Trophoblast cell (in vitro differentiated cells and primary cell): ENCODE results near the gene CPNE8.

Experiments
- DNase-seq, 2 donors: peaks; one replicate each; pipeline ENCODE4 v3.0.0-alpha.2; 2016
- H2AFZ ChIP-seq: 2 replicates; pipeline ENCODE4 v1.6.1; 2013; ENCODE audit warnings: low read length, moderate library complexity, mild to moderate bottlenecking; ENCODE audit not compliant: insufficient read depth, poor library complexity
- H2AK5ac ChIP-seq: 2 replicates; pipeline ENCODE4 v1.6.1; 2013; ENCODE audit warnings: mild to moderate bottlenecking, low read length
- H2BK120ac ChIP-seq: 2 replicates; pipeline ENCODE4 v1.6.1; 2013; ENCODE audit warnings: low read length, mild to moderate bottlenecking, moderate library complexity; ENCODE audit not compliant: insufficient read depth, poor library complexity
- H2BK12ac ChIP-seq: 2 replicates; pipeline ENCODE4 v1.6.1; 2013; ENCODE audit warnings: mild to moderate bottlenecking, low read length, moderate library complexity
- H2BK5ac ChIP-seq: 2 replicates; pipeline ENCODE4 v1.6.1; 2013; ENCODE audit warnings: low read length, low read depth, moderate library complexity, mild to moderate bottlenecking; ENCODE audit not compliant: poor library complexity
- H3K14ac ChIP-seq: 2 replicates; pipeline ENCODE4 v1.6.1; 2013; ENCODE audit warnings: mild to moderate bottlenecking, low read length
- H3K18ac ChIP-seq: 2 replicates; pipeline ENCODE4 v1.6.1; 2013; ENCODE audit warnings: mild to moderate bottlenecking, low read length
- H3K23ac ChIP-seq: 2 replicates; pipeline ENCODE4 v1.6.1; 2013; ENCODE audit warnings: low read length
- H3K27ac ChIP-seq: 2 replicates; pipeline ENCODE4 v1.5.1; 2013; ENCODE audit warnings: low read depth, mild to moderate bottlenecking, inconsistent platforms, low read length, moderate library complexity
- H3K27me3 ChIP-seq: 2 replicates; pipeline ENCODE4 v1.6.1; 2013; ENCODE audit warnings: inconsistent platforms, mild to moderate bottlenecking, low read length, moderate library complexity; ENCODE audit not compliant: insufficient read depth
- H3K36me3 ChIP-seq, 2 experiments: 1 replicate in 1 of 2; 2 replicates in 1 of 2; pipeline ENCODE4 v1.6.1; 2013; ENCODE audit warnings: low read length in 2 of 2, mild to moderate bottlenecking in 2 of 2, moderate library complexity in 1 of 2; ENCODE audit not compliant: insufficient read depth in 2 of 2, control insufficient read depth in 1 of 2
- H3K4ac ChIP-seq: 2 replicates; pipeline ENCODE4 v1.6.1; 2013; ENCODE audit warnings: low read depth, mild to moderate bottlenecking, low read length, moderate library complexity
- H3K4me1 ChIP-seq, 2 experiments: 1 replicate in 1 of 2; 2 replicates in 1 of 2; pipeline ENCODE4 v1.6.1; 2013; ENCODE audit warnings: low read length in 2 of 2, mild to moderate bottlenecking in 2 of 2, moderate library complexity in 1 of 2; ENCODE audit not compliant: insufficient read depth in 2 of 2, control insufficient read depth in 1 of 2
- H3K4me2 ChIP-seq: 2 replicates; pipeline ENCODE4 v1.6.1; 2013; ENCODE audit warnings: inconsistent platforms, mild to moderate bottlenecking, low read length, moderate library complexity
- H3K4me3 ChIP-seq: 2 replicates; pipeline ENCODE4 v1.5.1; 2013; ENCODE audit warnings: mild to moderate bottlenecking, low read depth, low read length, inconsistent platforms
- H3K79me1 ChIP-seq: one replicate; pipeline ENCODE4 v1.6.1; 2013; ENCODE audit warnings: low read length
- H3K79me2 ChIP-seq: 2 replicates; pipeline ENCODE4 v1.6.1; 2013; ENCODE audit warnings: low read length, mild to moderate bottlenecking; ENCODE audit not compliant: control insufficient read depth, insufficient read depth, poor library complexity
- H3K9ac ChIP-seq: 2 replicates; pipeline ENCODE4 v1.6.1; 2013; ENCODE audit warnings: mild to moderate bottlenecking, low read length
- H3K9me3 ChIP-seq: 2 replicates; pipeline ENCODE4 v1.6.1; 2013; ENCODE audit warnings: low read depth, mild to moderate bottlenecking, control low read depth, inconsistent platforms, low read length; ENCODE audit not compliant: insufficient read depth
- H4K12ac ChIP-seq: 2 replicates; pipeline ENCODE4 v1.6.1; 2013; ENCODE audit warnings: low read depth, mild to moderate bottlenecking, low read length, moderate library complexity
- H4K8ac ChIP-seq: 2 replicates; pipeline ENCODE4 v1.6.1; 2013; ENCODE audit warnings: low read depth, mild to moderate bottlenecking, low read length, moderate library complexity
- H4K91ac ChIP-seq: one replicate; pipeline ENCODE4 v1.6.1; 2013; ENCODE audit warnings: low read depth, mild to moderate bottlenecking, low read length, moderate library complexity
- WGBS: extraction: QIAGEN DNeasy Blood & Tissue Kit; methylation state at CpG from one replicate; pipeline ENCODE4 v1.1.7; 2013; ENCODE audit warnings: missing lambda C conversion rate; ENCODE audit not compliant: insufficient read length, insufficient coverage; ENCODE audit errors: extremely low coverage; 5-methylcytosine and 5-hydroxymethylcytosine counted together

Gene CPNE8

GRCh38 chr12:38926501-38926900, 21.1 kb upstream of the CPNE8 start:
- Histone ChIP-seq H3K27me3 (no peaks in the 10 kb centered on the region), H3K23ac (no peak overlapping the region), H3K79me2 (no peaks in the 10 kb centered on the region), H2AFZ (no peak overlapping the region), H2BK120ac (no peak overlapping the region), H3K79me1 (no peaks in the 10 kb centered on the region), H2AK5ac (no peak overlapping the region), H2BK5ac (no peak overlapping the region), H3K4me1 (no peaks in the 10 kb centered on the region), H4K8ac (no peak overlapping the region), H3K9ac (no peak overlapping the region), H3K18ac (no peak overlapping the region), H3K4me2 (no peak overlapping the region), H3K36me3 (no peaks in the 10 kb centered on the region), H4K91ac (no peak overlapping the region), H3K27ac (no peak overlapping the region), H4K12ac (no peak overlapping the region), H3K14ac (no peak overlapping the region), H3K4me3 (no peak overlapping the region), H3K9me3 (no peaks in the 10 kb centered on the region), H2BK12ac (no peak overlapping the region), H3K4ac (no peak overlapping the region)
- DNase-seq: no peak
- WGBS: no CpG with 5 or more reads among the region's 1 CpG

GRCh38 chr12:38921025-38921677, 15.8 kb upstream of the CPNE8 start:
- H3K27me3 ChIP-seq: no peaks in the 10 kb centered on the region
- H4K8ac ChIP-seq: no peak overlapping the region
- H3K9ac ChIP-seq: no peak overlapping the region
- no peak overlapping the region for H3K23ac ChIP-seq
- no peak overlapping the region for H3K14ac ChIP-seq
- H3K4me1 ChIP-seq: no peaks in the 10 kb centered on the region
- no peak overlapping the region for H3K18ac ChIP-seq
- H3K36me3 ChIP-seq: no peaks in the 10 kb centered on the region
- H2BK5ac ChIP-seq: no peak overlapping the region
- no peak overlapping the region for H2BK12ac ChIP-seq
- H3K79me2 ChIP-seq: no peaks in the 10 kb centered on the region
- H2BK120ac ChIP-seq: no peak overlapping the region
- no CpG with 5 or more reads among the region's 2 CpGs for WGBS
- no peak overlapping the region for H4K91ac ChIP-seq
- H2AFZ ChIP-seq: no peak overlapping the region
- DNase-seq: peak; percentile 80 to 94
- no peak overlapping the region for H3K4me2 ChIP-seq
- H3K79me1 ChIP-seq: no peaks in the 10 kb centered on the region
- H2AK5ac ChIP-seq: no peak overlapping the region
- H3K9me3 ChIP-seq: no peaks in the 10 kb centered on the region
- H3K4me3 ChIP-seq: no peak overlapping the region
- no peak overlapping the region for H3K27ac ChIP-seq
- H3K4ac ChIP-seq: no peak overlapping the region
- no peak overlapping the region for H4K12ac ChIP-seq

- Histone ChIP-seq H3K36me3 (no peaks in the 10 kb centered on the region), H4K8ac (no peak overlapping the region), H3K4me2 (no peak overlapping the region), H3K4me1 (no peaks in the 10 kb centered on the region), H3K9me3 (no peaks in the 10 kb centered on the region), H2BK120ac (no peak overlapping the region), H3K27ac (no peak overlapping the region), H4K91ac (no peak overlapping the region), H3K23ac (no peak overlapping the region), H3K4ac (no peak overlapping the region), H3K14ac (no peak overlapping the region), H3K79me1 (no peaks in the 10 kb centered on the region), H2BK12ac (no peak overlapping the region), H3K18ac (no peak overlapping the region), H2AFZ (no peak overlapping the region), H3K9ac (no peak overlapping the region), H3K4me3 (no peak overlapping the region), H3K79me2 (no peaks in the 10 kb centered on the region), H3K27me3 (no peaks in the 10 kb centered on the region), H2AK5ac (no peak overlapping the region), H2BK5ac (no peak overlapping the region), H4K12ac (no peak overlapping the region)
- DNase-seq: no peak
- no CpG with 5 or more reads among the region's 5 CpGs for WGBS
These were observed 13.8 kb upstream of the CPNE8 start for GRCh38 chr12:38919191-38919590.

DNA sequence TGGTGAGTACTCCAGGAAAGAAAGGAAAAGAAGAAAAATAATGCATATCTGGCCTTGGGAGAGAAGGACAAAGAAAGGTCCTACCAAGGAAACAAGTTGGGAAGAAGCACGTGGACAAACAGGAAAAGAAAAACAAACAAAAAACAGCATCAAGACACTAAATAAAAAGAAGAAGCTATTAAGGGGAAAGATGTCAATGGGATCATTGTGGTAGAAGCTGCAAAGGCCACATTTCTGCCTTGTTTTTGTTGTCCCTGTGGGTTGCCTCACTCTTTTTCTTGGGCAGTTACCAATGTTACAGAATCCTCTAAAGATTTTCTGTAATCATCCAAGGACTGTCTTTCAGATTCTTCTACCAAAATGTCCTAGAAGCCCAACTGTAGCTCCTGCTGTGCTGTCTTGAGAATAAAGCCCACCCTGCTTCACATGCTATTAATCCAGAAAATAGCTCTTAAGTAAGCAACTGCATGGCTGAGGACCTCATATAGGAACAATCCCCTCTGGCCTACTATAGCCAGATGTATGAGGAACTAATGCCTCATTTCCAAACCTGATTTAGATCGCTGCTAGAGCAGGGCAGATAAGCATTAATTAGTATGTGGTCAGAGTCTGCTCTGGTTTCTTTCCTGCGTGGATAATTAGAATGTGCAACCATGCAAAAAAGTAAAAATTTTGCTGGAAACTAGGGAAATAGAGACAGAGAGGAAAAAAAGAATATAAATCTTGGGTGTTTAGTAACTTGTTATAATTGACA, 10.2 kb upstream of the CPNE8 start:
- H3K18ac ChIP-seq: no peak overlapping the region
- H3K79me2 ChIP-seq: no peaks in the 10 kb centered on the region
- H2AFZ ChIP-seq: no peak overlapping the region
- H4K91ac ChIP-seq: no peak overlapping the region
- no peaks in the 10 kb centered on the region for H3K4me1 ChIP-seq
- no peak overlapping the region for H3K14ac ChIP-seq
- DNase-seq: no peak
- H3K9me3 ChIP-seq: no peaks in the 10 kb centered on the region
- H3K36me3 ChIP-seq: no peaks in the 10 kb centered on the region
- H3K4ac ChIP-seq: no peak overlapping the region
- H4K8ac ChIP-seq: no peak overlapping the region
- H2BK12ac ChIP-seq: no peak overlapping the region
- H3K27ac ChIP-seq: no peak overlapping the region
- no peaks in the 10 kb centered on the region for H3K27me3 ChIP-seq
- no peak overlapping the region for H2BK120ac ChIP-seq
- H3K23ac ChIP-seq: no peak overlapping the region
- H3K4me3 ChIP-seq: no peak overlapping the region
- no peak overlapping the region for H3K9ac ChIP-seq
- no peak overlapping the region for H2AK5ac ChIP-seq
- H4K12ac ChIP-seq: no peak overlapping the region
- H2BK5ac ChIP-seq: no peak overlapping the region
- WGBS: no CpG with 5 or more reads among the region's 3 CpGs
- no peak overlapping the region for H3K4me2 ChIP-seq
- no peaks in the 10 kb centered on the region for H3K79me1 ChIP-seq
